ENCODE data around the gene KLHL29.

Gene KLHL29

DNA sequence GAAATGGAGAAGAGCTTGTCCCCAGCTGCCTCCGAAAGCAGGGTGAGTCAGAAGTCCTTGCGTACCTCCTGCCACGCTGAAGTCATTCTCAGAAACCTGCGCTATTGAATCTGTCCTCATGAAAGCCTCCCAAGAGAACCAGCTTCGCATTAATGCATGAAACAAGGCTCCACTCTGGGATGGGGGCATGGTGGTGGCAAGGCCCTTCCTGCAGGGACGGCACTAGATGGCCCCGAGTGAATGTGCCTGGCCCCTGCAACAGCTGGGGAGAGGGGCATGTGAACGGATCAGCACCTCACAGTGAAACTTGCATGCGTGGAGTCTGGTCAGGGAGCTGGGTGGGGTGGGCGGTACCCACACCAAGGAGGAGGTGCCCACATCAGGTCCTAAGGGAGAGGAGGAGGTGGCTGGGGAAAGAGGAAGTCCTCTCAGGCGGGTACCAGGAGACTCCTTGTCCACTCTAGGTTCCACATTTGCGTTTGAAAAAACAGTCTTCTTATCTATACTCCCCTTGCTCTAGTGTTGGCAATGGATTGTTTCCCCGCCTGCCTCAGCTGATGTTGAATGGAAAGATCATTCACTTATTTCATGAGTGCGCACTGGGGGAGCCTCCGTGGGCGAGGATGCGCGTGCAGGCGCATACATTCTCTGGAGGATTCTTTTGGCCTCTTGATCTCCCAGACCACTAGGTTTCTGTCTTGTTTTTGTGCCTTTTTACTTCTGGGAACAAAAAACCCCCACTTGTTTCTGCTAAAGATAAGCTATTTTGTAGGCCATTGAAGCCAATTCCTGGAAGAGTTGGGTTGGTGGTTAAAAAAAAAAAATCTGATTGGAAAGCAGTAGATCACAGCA is 104.7 kb downstream of the KLHL29 start:
- TF ChIP-seq, protein P1, sequence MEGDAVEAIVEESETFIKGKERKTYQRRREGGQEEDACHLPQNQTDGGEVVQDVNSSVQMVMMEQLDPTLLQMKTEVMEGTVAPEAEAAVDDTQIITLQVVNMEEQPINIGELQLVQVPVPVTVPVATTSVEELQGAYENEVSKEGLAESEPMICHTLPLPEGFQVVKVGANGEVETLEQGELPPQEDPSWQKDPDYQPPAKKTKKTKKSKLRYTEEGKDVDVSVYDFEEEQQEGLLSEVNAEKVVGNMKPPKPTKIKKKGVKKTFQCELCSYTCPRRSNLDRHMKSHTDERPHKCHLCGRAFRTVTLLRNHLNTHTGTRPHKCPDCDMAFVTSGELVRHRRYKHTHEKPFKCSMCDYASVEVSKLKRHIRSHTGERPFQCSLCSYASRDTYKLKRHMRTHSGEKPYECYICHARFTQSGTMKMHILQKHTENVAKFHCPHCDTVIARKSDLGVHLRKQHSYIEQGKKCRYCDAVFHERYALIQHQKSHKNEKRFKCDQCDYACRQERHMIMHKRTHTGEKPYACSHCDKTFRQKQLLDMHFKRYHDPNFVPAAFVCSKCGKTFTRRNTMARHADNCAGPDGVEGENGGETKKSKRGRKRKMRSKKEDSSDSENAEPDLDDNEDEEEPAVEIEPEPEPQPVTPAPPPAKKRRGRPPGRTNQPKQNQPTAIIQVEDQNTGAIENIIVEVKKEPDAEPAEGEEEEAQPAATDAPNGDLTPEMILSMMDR (IDR thresholded peaks at IDR 0.05; ENCODE audit: borderline replicate concordance, insufficient read depth, low read depth, low read length): no peak
- H3K4me3 ChIP-seq (ENCODE audit: low read depth, low read length): no peak overlapping the region

DNA sequence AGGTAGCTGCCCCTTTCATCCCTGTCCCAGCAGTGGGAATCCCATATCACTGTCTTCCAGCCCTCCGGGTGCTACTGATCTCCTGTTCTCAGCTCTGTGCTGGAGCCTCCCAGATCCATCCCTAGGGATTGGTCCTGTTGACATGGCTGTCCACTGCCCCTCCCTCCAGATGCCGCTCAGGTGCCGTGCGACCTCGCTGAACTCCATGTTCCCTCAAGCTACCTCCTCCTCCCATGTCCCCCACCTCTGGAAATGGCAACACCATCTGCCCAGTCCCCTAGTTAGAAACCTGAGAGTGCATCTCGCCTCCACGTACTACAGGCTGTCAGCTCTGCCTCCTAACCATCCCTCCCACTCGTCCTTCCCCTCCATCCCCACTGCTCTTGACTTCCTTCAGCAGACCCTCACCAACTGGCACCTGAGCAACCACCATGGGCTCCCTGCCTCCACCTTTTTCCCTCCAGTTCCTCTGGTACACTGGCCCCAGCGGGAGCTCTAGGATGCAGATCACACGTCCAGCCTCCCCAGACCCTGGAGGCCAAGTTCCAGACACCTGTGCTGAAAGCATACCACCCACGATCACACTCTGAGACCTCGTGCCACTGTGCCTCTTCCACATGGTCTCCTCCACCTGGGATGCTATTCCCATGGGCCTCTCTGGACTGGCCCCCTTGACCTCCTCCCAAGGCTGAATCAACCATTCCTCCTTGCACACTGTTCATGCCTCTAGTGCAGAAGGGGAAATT is 106.8 kb downstream of the KLHL29 start:
- TF ChIP-seq, protein P1 (IDR thresholded peaks at IDR 0.05; ENCODE audit: borderline replicate concordance, insufficient read depth, low read depth, low read length): no peak
- no peak overlapping the region for H3K4me3 ChIP-seq (ENCODE audit: low read depth, low read length)

DNA sequence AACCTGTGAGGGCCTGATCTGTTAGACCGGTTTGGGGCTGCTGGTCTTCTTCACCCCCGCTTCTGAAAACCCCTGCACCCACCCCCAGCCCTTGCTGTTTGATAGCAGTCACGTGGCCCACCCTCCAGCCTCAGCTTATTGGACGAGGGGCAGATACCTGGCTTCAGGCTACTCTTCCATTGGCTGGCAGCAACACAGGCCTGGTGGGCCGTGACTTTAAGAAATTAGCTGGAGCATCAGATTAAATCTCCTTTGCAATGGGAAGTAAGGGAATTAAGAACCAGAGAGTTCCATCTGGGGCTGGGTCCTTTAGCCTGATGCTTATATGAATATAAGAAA is 107.3 kb downstream of the KLHL29 start:
- no peak overlapping the region for H3K4me3 ChIP-seq (ENCODE audit: low read depth, low read length)
- TF ChIP-seq, protein P1 (IDR thresholded peaks at IDR 0.05; ENCODE audit: borderline replicate concordance, insufficient read depth, low read depth, low read length): no peak

DNA sequence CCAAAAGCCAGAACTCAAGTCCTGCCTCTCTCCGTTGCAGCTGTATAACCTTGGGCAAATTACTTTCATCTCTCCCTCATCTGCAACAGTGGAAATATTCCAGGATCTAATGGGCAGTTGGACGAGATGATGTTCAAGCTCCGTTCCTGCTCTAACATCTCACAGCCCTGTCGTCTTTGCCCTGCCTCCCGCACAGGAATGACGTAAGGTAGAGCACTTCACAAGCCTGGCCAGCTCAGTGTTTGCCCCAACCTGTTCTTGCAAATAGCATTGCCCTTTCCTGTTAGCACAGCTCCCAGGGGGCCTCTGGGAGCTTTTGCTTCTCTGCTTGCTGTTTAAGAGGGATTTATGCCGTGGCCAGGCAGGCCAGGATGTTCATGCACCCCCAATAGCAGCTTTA is 107.9 kb downstream of the KLHL29 start:
- no peak overlapping the region for H3K4me3 ChIP-seq (ENCODE audit: low read depth, low read length)
- TF ChIP-seq, protein P1 (IDR thresholded peaks at IDR 0.05; ENCODE audit: borderline replicate concordance, insufficient read depth, low read depth, low read length): no peak

DNA sequence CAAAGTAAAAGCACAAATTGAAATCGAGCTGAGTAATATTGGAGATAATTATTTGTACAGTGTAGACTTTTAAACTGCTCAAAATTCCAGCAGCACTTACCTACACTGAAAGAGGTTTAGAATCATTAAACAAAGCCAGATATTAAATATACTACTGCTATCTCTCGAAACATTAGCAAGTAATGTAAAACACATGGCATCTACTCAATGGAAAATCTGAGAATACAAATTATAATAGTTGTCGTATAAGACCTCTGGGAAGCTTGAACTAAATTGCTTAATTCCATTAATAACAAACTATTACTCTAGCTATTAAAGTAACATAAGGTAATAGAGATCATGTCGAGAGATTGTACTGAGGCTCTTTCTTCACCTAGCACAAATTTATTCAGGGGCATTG is 108.9 kb downstream of the KLHL29 start:
- no peak overlapping the region for H3K4me3 ChIP-seq (ENCODE audit: low read depth, low read length)
- TF ChIP-seq, protein P1 (IDR thresholded peaks at IDR 0.05; ENCODE audit: borderline replicate concordance, insufficient read depth, low read depth, low read length): no peak

DNA sequence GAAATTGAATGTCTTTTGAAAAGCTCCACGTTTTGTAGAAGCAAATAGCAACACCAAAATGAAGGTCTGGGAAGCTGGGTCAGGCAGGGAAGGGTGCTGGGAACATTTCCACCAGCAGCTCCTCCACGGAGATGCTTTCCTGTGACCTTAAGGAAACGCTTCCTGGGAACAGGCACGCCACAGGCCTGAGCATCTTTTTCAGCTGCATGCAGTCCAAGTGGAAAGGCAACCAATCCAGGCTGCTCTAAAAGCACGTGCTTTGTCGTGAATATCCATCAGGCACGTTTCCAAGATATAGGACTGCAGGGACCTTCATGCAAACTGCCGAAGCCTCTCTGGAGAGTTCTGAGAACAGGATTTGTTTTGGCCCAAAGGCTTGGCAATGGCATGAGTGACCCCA is 109.3 kb downstream of the KLHL29 start:
- TF ChIP-seq, protein P1 (IDR thresholded peaks at IDR 0.05; ENCODE audit: borderline replicate concordance, insufficient read depth, low read depth, low read length): no peak
- H3K4me3 ChIP-seq (ENCODE audit: low read depth, low read length): no peak overlapping the region
